Endothelial cell of umbilical vein (primary cell): ENCODE data around the gene RANBP3. TPM values are rescaled to one million over a fixed set of nuclear protein-coding genes. Genes with fewer than 3 reads are reported as not detected.

Experiments used
- BruUV-seq: library from RNA; stranded (reverse); fragments of 400-500 nt; replicated peaks from 2 replicates; lab custom pipeline; 2021; lab: Mats Ljungman, UMichigan
- CTCF ChIA-PET: fragments of 300-600, 350-600 bp; sonication (Branson Sonifier 250); formaldehyde crosslinking; loops from one replicate; lab custom pipeline; 2021; ENCODE audit warnings: antibody characterized with exemption, inconsistent platforms; lab: Charles Lee
- POLR2A ChIA-PET: fragments of 300-600, 350-600 bp; sonication (Branson Sonifier 250); formaldehyde crosslinking; loops from one replicate; lab custom pipeline; 2021; ENCODE audit warnings: antibody characterized with exemption, inconsistent platforms; lab: Charles Lee
- DNase-seq: peaks from one replicate; pipeline ENCODE4 v3.0.0-alpha.2; 2011; ENCODE audit warnings: low read depth, low spot score
- FAIRE-seq: peaks from 2 replicates; lab custom pipeline; 2011; peaks lifted over from hg19 to GRCh38; lab: Jason Lieb, UNC
- H2AFZ ChIP-seq: 2 replicates; pipeline ENCODE4 v1.6.0; 2012; ENCODE audit warnings: low read depth, low read length, control low read depth, inconsistent platforms
- H3K27ac ChIP-seq: 2 replicates; pipeline ENCODE4 v1.5.1; 2011; ENCODE audit warnings: low read depth, mild to moderate bottlenecking, control low read depth, low read length, moderate library complexity; ENCODE audit not compliant: insufficient read depth
- H3K27me3 ChIP-seq, 2 experiments: 2 replicates each; pipeline versions ENCODE4 v1.6.0 to v1.6.1; 2011; ENCODE audit warnings: low read length in 2 of 2, mixed read lengths in 1 of 2; ENCODE audit not compliant: control insufficient read depth in 2 of 2, insufficient read depth in 2 of 2
- H3K36me3 ChIP-seq, 2 experiments: 2 replicates in 1 of 2; 3 replicates in 1 of 2; pipeline ENCODE4 v1.5.1; 2011; ENCODE audit warnings: low read length in 2 of 2, mild to moderate bottlenecking in 1 of 2, moderate library complexity in 1 of 2; ENCODE audit not compliant: control insufficient read depth in 2 of 2, insufficient read depth in 2 of 2; ENCODE audit errors: extremely low read depth in 1 of 2
- H3K4me1 ChIP-seq: 3 replicates; pipeline ENCODE4 v1.5.1; 2011; ENCODE audit warnings: mild to moderate bottlenecking, low read length; ENCODE audit not compliant: control insufficient read depth, insufficient read depth; ENCODE audit errors: extremely low read depth
- H3K4me2 ChIP-seq: 2 replicates; pipeline ENCODE4 v1.6.1; 2011; ENCODE audit warnings: low read length, control low read depth, mixed read lengths; ENCODE audit not compliant: insufficient read depth
- H3K4me3 ChIP-seq, 3 experiments: fragments of 200-600 bp in 1 of 3; sonication (generic), shearing (Covaris generic) in 1 of 3; replicated peaks in 1 of 3; 2 replicates each; pipeline ENCODE4 v1.5.1; 2011 to 2016; ENCODE audit warnings: control low read depth in 3 of 3, low read length in 3 of 3, mild to moderate bottlenecking in 2 of 3, inconsistent platforms in 1 of 3, low read depth in 1 of 3, moderate library complexity in 1 of 3; ENCODE audit not compliant: insufficient read depth in 1 of 3
- H3K79me2 ChIP-seq: 2 replicates; pipeline ENCODE4 v1.6.0; 2012; ENCODE audit warnings: low read length, inconsistent platforms; ENCODE audit not compliant: control insufficient read depth, insufficient read depth
- H3K9ac ChIP-seq: replicated peaks from 2 replicates; pipeline ENCODE3; 2011; ENCODE audit warnings: low read length, control low read depth; ENCODE audit not compliant: insufficient read depth; ENCODE audit errors: extremely low read depth
- H3K9me1 ChIP-seq: replicated peaks from 3 replicates; pipeline ENCODE4 v1.6.0; 2011; ENCODE audit warnings: mild to moderate bottlenecking, low read length; ENCODE audit not compliant: control insufficient read depth, insufficient read depth; ENCODE audit errors: extremely low read depth
- H3K9me3 ChIP-seq: replicated peaks from 2 replicates; pipeline ENCODE4 v1.5.1; 2012; ENCODE audit warnings: low read length, inconsistent platforms; ENCODE audit not compliant: control insufficient read depth, insufficient read depth
- H4K20me1 ChIP-seq: replicated peaks from 2 replicates; pipeline ENCODE3; 2011; ENCODE audit warnings: mild to moderate bottlenecking, low read length; ENCODE audit not compliant: control insufficient read depth, insufficient read depth; ENCODE audit errors: extremely low read depth
- CTCF ChIP-seq, 2 donors: IDR thresholded peaks; 1 replicate in 1 of 2; 2 replicates in 1 of 2; pipeline ENCODE4 v1.5.1; 2011; ENCODE audit warnings: low read length in 2 of 2, mild to moderate bottlenecking in 2 of 2, moderate library complexity in 2 of 2, control low read depth in 1 of 2, inconsistent platforms in 1 of 2, low read depth in 1 of 2; ENCODE audit not compliant: insufficient read depth in 1 of 2; ENCODE audit errors: extremely low read depth in 1 of 2
- EZH2 ChIP-seq: IDR thresholded peaks from 2 replicates; pipeline ENCODE4 v1.6.1; 2012; ENCODE audit warnings: borderline replicate concordance, low read depth, mild to moderate bottlenecking, moderate library complexity, low read length, inconsistent platforms; ENCODE audit not compliant: severe bottlenecking
- FOS ChIP-seq: IDR thresholded peaks from 2 replicates; pipeline ENCODE4 v1.6.1; 2011; ENCODE audit warnings: mild to moderate bottlenecking, low read length, moderate library complexity, borderline replicate concordance; ENCODE audit not compliant: insufficient read depth
- GATA2 ChIP-seq: IDR thresholded peaks from 2 replicates; pipeline ENCODE4 v1.7.0; 2011; ENCODE audit warnings: low read depth, mild to moderate bottlenecking, moderate library complexity, mixed read lengths, low read length; ENCODE audit not compliant: insufficient read length, insufficient read depth
- JUN ChIP-seq: IDR thresholded peaks from 2 replicates; pipeline ENCODE4 v1.6.1; 2011; ENCODE audit warnings: borderline replicate concordance, low read depth; ENCODE audit not compliant: insufficient read length, insufficient read depth
- MAX ChIP-seq: IDR thresholded peaks from 2 replicates; pipeline ENCODE4 v1.6.1; 2011; ENCODE audit not compliant: insufficient read depth, insufficient read length
- POLR2AphosphoS5 ChIP-seq: IDR thresholded peaks from 2 replicates; pipeline ENCODE4 v1.6.1; 2012; ENCODE audit warnings: low read depth, mild to moderate bottlenecking, control low read depth, low read length, moderate library complexity; ENCODE audit not compliant: insufficient read depth
- dilution Hi-C: fragments of 300-500 bp; cut with MboI; formaldehyde crosslinking; loops from one replicate; pipeline ENCODE4 v1.15.0; 2019; ENCODE audit warnings: low sequenced_read_pairs; ENCODE audit not compliant: extremely low pct_ligation_motif_present
- intact Hi-C: fragments of 100-400 bp; cut with micrococcal nuclease; formaldehyde crosslinking; loops from one replicate; pipeline ENCODE4 v1.10.0; 2022
- polyA plus RNA-seq, 4 experiments: library from polyadenylated mRNA; depleted of rRNA in 3 of 4; stranded (reverse) in 3 of 4; unstranded in 1 of 4; fragments of >200 nt; gene quantifications; 2 replicates each; pipeline versions ENCODE4 v1.2.1 to v1.2.3, GENCODE V29; 2011 to 2012; ENCODE audit warnings: missing spikeins in 1 of 4
- total RNA-seq: library from RNA; stranded (reverse); gene quantifications from 2 replicates; pipeline ENCODE4 v1.2.3, GENCODE V29; 2021

Gene RANBP3
- total and polyA plus RNA-seq, 2 donors (not counting 3 experiments of a cell fraction or from before 2014, with no cell fraction given) = 72.3 to 85.3 TPM

- no TSS peak for BruUV-seq
- FAIRE-seq (no peak), DNase-seq (no peak)
- Histone ChIP-seq H3K9ac (no peak overlapping the region), H3K9me1 (no peaks in the 10 kb centered on the region), H3K79me2 (peaks cover 6% of the 10 kb centered on the region), H4K20me1 (no peaks in the 10 kb centered on the region), H2AFZ (no peak overlapping the region), H3K27ac (no peak overlapping the region), H3K9me3 (no peaks in the 10 kb centered on the region), H3K4me3 (no peak overlapping the region), H3K36me3 (peaks cover 4 to 12% of the 10 kb centered on the region in 2 experiments), H3K4me2 (no peak overlapping the region), H3K4me1 (peaks cover 7% of the 10 kb centered on the region), H3K27me3 (no peaks in the 10 kb centered on the region)
- no peak for TF ChIP-seq JUN
- no peak for TF ChIP-seq MAX
- no peak for TF ChIP-seq CTCF (IDR thresholded peaks at IDR 0.05; ENCODE audit: extremely low read depth in 1 of 2, insufficient read depth in 1 of 2, low read depth in 1 of 2, low read length in 2 of 2)
- no peak for TF ChIP-seq GATA2
- TF ChIP-seq EZH2 = no peak
- no peak for TF ChIP-seq FOS
- no peak for TF ChIP-seq POLR2AphosphoS5
- CTCF ChIA-PET = no interaction called here
- dilution Hi-C loops (no loop called here), intact Hi-C loops (no loop called here)
- POLR2A ChIA-PET = no interaction called here
Measured at GRCh38 chr19:5940260-5941208, 37.4 kb downstream of the RANBP3 start.
